HepG2 (cell line): ENCODE data around the gene OGFR. TPM values are rescaled to one million over a fixed set of nuclear protein-coding genes. Genes with fewer than 3 reads are reported as not detected.
A peak's percentile ranks its signal among the peaks of the same experiment; 100 is the strongest.

Experiments
- ATAC-seq: fragments of 200-7000 bp; cut with Tn5 transposase; 3 replicates; pipeline ENCODE4 v1.9.1; 2020; ENCODE audit warnings: mild to moderate bottlenecking, moderate library complexity
- BruUV-seq: library from RNA; stranded (reverse); fragments of 400-500 nt; replicated peaks from 2 replicates; lab custom pipeline; 2021; lab: Mats Ljungman, UMichigan
- CTCF ChIA-PET: fragments of 300-600 bp; formaldehyde crosslinking; extraction: SDS; loops from one replicate; lab custom pipeline; 2021; ENCODE audit warnings: low total read pairs, inconsistent platforms, low intra/inter-chr PET ratio; lab: Yijun Ruan, JAX
- POLR2A ChIA-PET: fragments of 350-600 bp; sonication (Branson Sonifier 250); formaldehyde crosslinking; loops from one replicate; lab custom pipeline; 2020; ENCODE audit warnings: antibody characterized with exemption, inconsistent platforms; lab: Yijun Ruan, JAX
- DNase-seq: peaks from one replicate; pipeline ENCODE4 v3.0.0-alpha.2; 2015; ENCODE audit warnings: low spot score
- FAIRE-seq: peaks from 3 replicates; lab custom pipeline; 2011; peaks lifted over from hg19 to GRCh38; lab: Jason Lieb, UNC
- H2AFZ ChIP-seq: one replicate; pipeline ENCODE4 v1.6.1; 2011; ENCODE audit warnings: low read length, inconsistent platforms
- H3K27ac ChIP-seq: fragments of 300-600 bp; 3 replicates; pipeline ENCODE4 v1.8.0; 2011; ENCODE audit warnings: mixed run types, mild to moderate bottlenecking, mixed read lengths, low read length, inconsistent platforms; ENCODE audit not compliant: insufficient read depth; ENCODE audit errors: extremely low read length
- H3K27me3 ChIP-seq, 2 experiments: fragments of 200-600 bp in 1 of 2; 2 replicates in 1 of 2; 3 replicates in 1 of 2; pipeline versions ENCODE4 v1.6.0 to v1.8.0; 2011; ENCODE audit warnings: low read length in 2 of 2, mild to moderate bottlenecking in 2 of 2, moderate library complexity in 2 of 2, inconsistent platforms in 1 of 2; ENCODE audit not compliant: insufficient read depth in 2 of 2, control insufficient read depth in 1 of 2
- H3K36me3 ChIP-seq, 2 experiments: fragments of 200-600 bp in 1 of 2; replicated peaks in 1 of 2; 2 replicates in 1 of 2; 3 replicates in 1 of 2; pipeline versions ENCODE4 v1.5.1 to v1.8.0; 2011; ENCODE audit warnings: low read length in 2 of 2, inconsistent platforms in 1 of 2; ENCODE audit not compliant: insufficient read depth in 2 of 2, control insufficient read depth in 1 of 2
- H3K4me1 ChIP-seq: 2 replicates; pipeline ENCODE4 v1.5.1; 2012; ENCODE audit warnings: low read length, inconsistent platforms; ENCODE audit not compliant: insufficient read depth
- H3K4me2 ChIP-seq: 2 replicates; pipeline ENCODE4 v1.6.0; 2011; ENCODE audit warnings: low read depth, low read length, inconsistent platforms
- H3K4me3 ChIP-seq, 3 experiments: fragments of 200-600 bp in 1 of 3; sonication (generic), shearing (Covaris generic) in 1 of 3; replicated peaks in 1 of 3; 2 replicates each; pipeline ENCODE4 v1.5.1; 2011 to 2016; ENCODE audit warnings: low read length in 3 of 3, inconsistent platforms in 2 of 3, low read depth in 2 of 3, mild to moderate bottlenecking in 2 of 3, control low read depth in 1 of 3, mixed read lengths in 1 of 3; ENCODE audit not compliant: insufficient read depth in 1 of 3
- H3K79me2 ChIP-seq: one replicate; pipeline ENCODE4 v1.6.1; 2011; ENCODE audit warnings: low read length, inconsistent platforms; ENCODE audit not compliant: insufficient read depth
- H3K9ac ChIP-seq: 2 replicates; pipeline ENCODE4 v1.6.0; 2011; ENCODE audit warnings: mild to moderate bottlenecking, low read depth, low read length, inconsistent platforms; ENCODE audit not compliant: insufficient read depth
- H3K9me3 ChIP-seq: 2 replicates; pipeline ENCODE4 v1.5.1; 2012; ENCODE audit warnings: mild to moderate bottlenecking, low read length
- H4K20me1 ChIP-seq: 2 replicates; pipeline ENCODE4 v1.6.0; 2011; ENCODE audit warnings: inconsistent platforms, mild to moderate bottlenecking, low read length, moderate library complexity; ENCODE audit not compliant: insufficient read depth
- BRD4 ChIP-seq: sonication (generic); formaldehyde crosslinking; IDR thresholded peaks from 2 replicates; pipeline ENCODE4 v1.4.0; 2020; ENCODE audit warnings: missing genetic modification reagents
- TOPORS ChIP-seq: sonication (generic); formaldehyde crosslinking; IDR thresholded peaks from 2 replicates; pipeline ENCODE4 v1.8.0; 2023; ENCODE audit warnings: mild to moderate bottlenecking, missing genetic modification reagents
- ZNF143 ChIP-seq: sonication (generic); formaldehyde crosslinking; IDR thresholded peaks from 2 replicates; pipeline ENCODE4 v1.4.0; 2020; ENCODE audit warnings: missing genetic modification reagents
- ZNF552 ChIP-seq: sonication (generic); formaldehyde crosslinking; IDR thresholded peaks from 2 replicates; pipeline ENCODE4 v1.9.0; 2022; ENCODE audit warnings: missing genetic modification reagents, mild to moderate bottlenecking, borderline replicate concordance
- ZNF687 ChIP-seq: sonication (generic); formaldehyde crosslinking; IDR thresholded peaks from 2 replicates; pipeline ENCODE4 v1.5.1; 2020; ENCODE audit warnings: mild to moderate bottlenecking, missing genetic modification reagents, moderate library complexity
- WGBS: methylation state at CpG from one replicate; pipeline ENCODE4 v1.1.6; 2017; ENCODE audit warnings: low lambda C conversion rate; 5-methylcytosine and 5-hydroxymethylcytosine counted together
- in situ Hi-C: cut with HindIII; loops from 2 replicates; pipeline ENCODE4 v1.10.0; 2017; ENCODE audit warnings: low pct_unique_long_range_greater_than_20kb; ENCODE audit not compliant: extremely low pct_ligation_motif_present
- intact Hi-C: fragments of 100-400 bp; cut with micrococcal nuclease; formaldehyde crosslinking; loops from one replicate; pipeline ENCODE4 v1.10.0; 2022; ENCODE audit not compliant: unreplicated experiment
- polyA plus RNA-seq, 8 experiments: library from polyadenylated mRNA; depleted of rRNA in 3 of 8; stranded (reverse) in 7 of 8; unstranded in 1 of 8; fragments of >200 nt; fragmentation: Illumina TruSeq in 4 of 8; extraction: Trizol in 4 of 8; gene quantifications; 2 replicates each; pipeline versions ENCODE4 v1.2.1 to v1.2.3, GENCODE V29; 2011 to 2016; ENCODE audit warnings: low read depth in 4 of 8, missing spikeins in 1 of 8, mixed read lengths in 1 of 8; ENCODE audit not compliant: insufficient read depth in 1 of 8
- total RNA-seq, 5 experiments: library from RNA; depleted of rRNA; stranded (reverse); fragments of >200 nt; fragmentation: Illumina TruSeq; extraction: Trizol; gene quantifications; 2 replicates each; pipeline ENCODE4 v1.2.3, GENCODE V29; 2016; ENCODE audit warnings: low read depth in 1 of 5

The OGFR gene
- total and polyA plus RNA-seq, 2 of the 13 experiments (the other 11 are each of a cell fraction or from before 2014, with no cell fraction given): 47.7 to 81.8 TPM

- Histone ChIP-seq H3K9ac (no peak overlapping the region), H3K4me1 (peaks cover 38% of the 10 kb centered on the region), H3K4me2 (no peak overlapping the region), H3K36me3 (no peaks in the 10 kb centered on the region), H3K9me3 (no peaks in the 10 kb centered on the region), H3K27ac (no peak overlapping the region), H2AFZ (no peak overlapping the region), H3K27me3 (peaks cover 23 to 86% of the 10 kb centered on the region in 2 experiments), H4K20me1 (no peaks in the 10 kb centered on the region), H3K4me3 (no peak overlapping the region), H3K79me2 (no peaks in the 10 kb centered on the region)
- intact Hi-C loops: no loop called here
- 27% methylated on average over 9 of the region's 13 CpGs for WGBS
- POLR2A ChIA-PET: interaction anchor here (0.7 kb wide), 1 partner anchor 8 kb away, joined by 3 read pairs; no protein-coding TSS in a partner anchor
- TF ChIP-seq BRD4 (CRISPR knock-in tag) (no peak), TOPORS (CRISPR knock-in tag) (no peak), ZNF143 (CRISPR knock-in tag) (0 out of 2 replicates have a peak, but pooled peaks have one; percentile 33), ZNF687 (CRISPR knock-in tag) (peak; percentile 37; the same call in 1 of the 2 replicates), ZNF552 (0 out of 2 replicates have a peak, but pooled peaks have one; percentile 46)
- no peak for ATAC-seq
- no peak for FAIRE-seq
- CTCF ChIA-PET: no interaction called here
- no TSS peak for BruUV-seq
- no peak for DNase-seq
- in situ Hi-C loops: loop anchor here (25.0 kb wide), 1 partner anchor 274 kb away; no protein-coding TSS in a partner anchor
Observed at GRCh38 chr20:62786157-62786556, 18.5 kb upstream of the OGFR start.
